HepG2 (cell line): ENCODE measurements around the gene OSBPL3. TPM values are rescaled to one million over a fixed set of nuclear protein-coding genes. Genes with fewer than 3 reads are reported as not detected.

Source experiments
- ARID3A ChIP-seq: IDR thresholded peaks from 2 replicates; pipeline ENCODE4 v1.6.1; 2012; ENCODE audit warnings: low read depth, low read length, improper control_type of control experiment
- HMG20A ChIP-seq: IDR thresholded peaks from 2 replicates; pipeline ENCODE4 v1.6.1; 2016; ENCODE audit warnings: borderline replicate concordance
- HMGXB4 ChIP-seq, 2 experiments: sonication (generic) in 1 of 2; formaldehyde crosslinking in 1 of 2; IDR thresholded peaks; 2 replicates each; pipeline versions ENCODE4 v1.4.0 to v1.6.1; 2018 to 2020; ENCODE audit warnings: missing genetic modification reagents in 2 of 2, borderline replicate concordance in 1 of 2, low read depth in 1 of 2, mild to moderate bottlenecking in 1 of 2, missing biosample characterization in 1 of 2
- HNF4G ChIP-seq, 2 experiments: sonication (generic) in 1 of 2; formaldehyde crosslinking in 1 of 2; IDR thresholded peaks; 2 replicates each; pipeline versions ENCODE4 v1.4.0 to v1.6.1; 2011 to 2020; ENCODE audit warnings: borderline replicate concordance in 2 of 2, low read depth in 2 of 2, mild to moderate bottlenecking in 2 of 2, low read length in 1 of 2, missing genetic modification reagents in 1 of 2, moderate library complexity in 1 of 2
- HOXA9 ChIP-seq: sonication (generic); formaldehyde crosslinking; IDR thresholded peaks from 2 replicates; pipeline ENCODE4 v1.8.1; 2022; ENCODE audit warnings: missing genetic modification reagents, mild to moderate bottlenecking, moderate library complexity, borderline replicate concordance
- JUND ChIP-seq: sonication (generic); formaldehyde crosslinking; IDR thresholded peaks from 2 replicates; pipeline ENCODE4 v1.8.0; 2022; ENCODE audit warnings: mild to moderate bottlenecking, missing genetic modification reagents
- KLF15 ChIP-seq: sonication (generic); formaldehyde crosslinking; IDR thresholded peaks from 2 replicates; pipeline ENCODE4 v1.8.1; 2023; ENCODE audit warnings: borderline replicate concordance, mild to moderate bottlenecking, inconsistent platforms, missing genetic modification reagents, mixed read lengths
- MAFK ChIP-seq, 2 experiments: IDR thresholded peaks in 1 of 2; conservative IDR thresholded peaks in 1 of 2; 2 replicates each; pipeline ENCODE4 v1.6.1; 2011; ENCODE audit warnings: improper control_type of control experiment in 2 of 2, low read length in 2 of 2
- NR2C2 ChIP-seq: sonication (generic); formaldehyde crosslinking; IDR thresholded peaks from 2 replicates; pipeline ENCODE4 v1.4.0; 2020; ENCODE audit warnings: missing genetic modification reagents, mild to moderate bottlenecking, moderate library complexity, borderline replicate concordance
- POGZ ChIP-seq: sonication (generic); formaldehyde crosslinking; IDR thresholded peaks from 2 replicates; pipeline ENCODE4 v1.4.0; 2020; ENCODE audit warnings: mild to moderate bottlenecking, missing genetic modification reagents
- RCOR2 ChIP-seq: IDR thresholded peaks from 2 replicates; pipeline ENCODE4 v1.6.1; 2016; ENCODE audit warnings: missing biosample characterization, missing genetic modification reagents
- TARDBP ChIP-seq: sonication (generic); formaldehyde crosslinking; IDR thresholded peaks from 2 replicates; pipeline ENCODE4 v1.8.0; 2022; ENCODE audit warnings: mild to moderate bottlenecking, missing genetic modification reagents
- TEAD3 ChIP-seq: optimal IDR thresholded peaks from 2 replicates; pipeline ENCODE3; 2016; ENCODE audit warnings: borderline replicate concordance
- ZFYVE20 ChIP-seq: sonication (generic); formaldehyde crosslinking; IDR thresholded peaks from 2 replicates; pipeline ENCODE4 v1.8.0; 2023; ENCODE audit warnings: low read depth, mild to moderate bottlenecking, moderate library complexity, missing genetic modification reagents, borderline replicate concordance
- ZNF232 ChIP-seq: sonication (generic); formaldehyde crosslinking; IDR thresholded peaks from 2 replicates; pipeline ENCODE4 v1.4.0; 2020; ENCODE audit warnings: missing genetic modification reagents, borderline replicate concordance
- ZNF562 ChIP-seq: sonication (generic); formaldehyde crosslinking; IDR thresholded peaks from 2 replicates; pipeline ENCODE4 v1.8.0; 2022; ENCODE audit warnings: missing genetic modification reagents, borderline replicate concordance
- ZSCAN25 ChIP-seq: sonication (generic); formaldehyde crosslinking; IDR thresholded peaks from 2 replicates; pipeline ENCODE4 v1.8.0; 2022; ENCODE audit warnings: mild to moderate bottlenecking, missing genetic modification reagents
- polyA plus RNA-seq, 8 experiments: library from polyadenylated mRNA; depleted of rRNA in 3 of 8; stranded (reverse) in 7 of 8; unstranded in 1 of 8; fragments of >200 nt; fragmentation: Illumina TruSeq in 4 of 8; extraction: Trizol in 4 of 8; gene quantifications; 2 replicates each; pipeline versions ENCODE4 v1.2.1 to v1.2.3, GENCODE V29; 2011 to 2016; ENCODE audit warnings: low read depth in 4 of 8, missing spikeins in 1 of 8, mixed read lengths in 1 of 8; ENCODE audit not compliant: insufficient read depth in 1 of 8
- total RNA-seq, 5 experiments: library from RNA; depleted of rRNA; stranded (reverse); fragments of >200 nt; fragmentation: Illumina TruSeq; extraction: Trizol; gene quantifications; 2 replicates each; pipeline ENCODE4 v1.2.3, GENCODE V29; 2016; ENCODE audit warnings: low read depth in 1 of 5
- TF ChIP-seq, protein P1 (sequence below): sonication (generic); formaldehyde crosslinking; IDR thresholded peaks from 2 replicates; pipeline ENCODE4 v1.4.0; 2020; ENCODE audit warnings: low read depth, missing genetic modification reagents
- TF ChIP-seq, protein P2 (sequence below): sonication (generic); formaldehyde crosslinking; IDR thresholded peaks from 2 replicates; pipeline ENCODE4 v1.4.0; 2020; ENCODE audit warnings: mild to moderate bottlenecking, low read depth, missing genetic modification reagents

Gene OSBPL3
- total and polyA plus RNA-seq, 2 of the 13 experiments (the other 11 are each of a cell fraction or from before 2014, with no cell fraction given): 8.8 to 28.9 TPM

DNA sequence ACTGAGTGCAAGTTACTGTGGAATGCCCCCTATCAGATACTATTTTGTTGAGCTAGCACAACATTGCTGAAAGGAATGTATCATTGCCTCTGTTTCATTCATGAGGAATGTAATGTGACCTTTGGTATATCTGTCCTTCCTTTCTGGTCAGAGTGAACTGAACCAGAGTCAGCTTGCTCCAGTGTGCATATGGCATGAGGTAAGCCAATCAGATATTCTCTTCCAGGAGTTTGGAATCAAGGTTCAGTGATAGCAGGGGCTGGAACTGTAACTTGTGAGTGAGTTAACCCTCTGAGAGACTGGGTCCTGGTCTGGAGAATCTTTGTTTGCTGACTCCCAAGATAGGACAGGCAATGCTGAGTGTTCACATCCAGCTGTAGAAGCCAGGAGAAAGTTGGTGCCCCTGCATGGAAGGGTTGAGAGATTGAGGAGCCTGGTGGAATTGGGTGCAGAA lies 45.3 kb upstream of the OSBPL3 start (continued):
- peak; percentile 42 to 45; a peak in 1 of 4 replicates for TF ChIP-seq HMGXB4 (CRISPR knock-in tag; IDR thresholded peaks at IDR 0.05; ENCODE audit: borderline replicate concordance in 1 of 2, low read depth in 1 of 2)
- TF ChIP-seq, protein P1, sequence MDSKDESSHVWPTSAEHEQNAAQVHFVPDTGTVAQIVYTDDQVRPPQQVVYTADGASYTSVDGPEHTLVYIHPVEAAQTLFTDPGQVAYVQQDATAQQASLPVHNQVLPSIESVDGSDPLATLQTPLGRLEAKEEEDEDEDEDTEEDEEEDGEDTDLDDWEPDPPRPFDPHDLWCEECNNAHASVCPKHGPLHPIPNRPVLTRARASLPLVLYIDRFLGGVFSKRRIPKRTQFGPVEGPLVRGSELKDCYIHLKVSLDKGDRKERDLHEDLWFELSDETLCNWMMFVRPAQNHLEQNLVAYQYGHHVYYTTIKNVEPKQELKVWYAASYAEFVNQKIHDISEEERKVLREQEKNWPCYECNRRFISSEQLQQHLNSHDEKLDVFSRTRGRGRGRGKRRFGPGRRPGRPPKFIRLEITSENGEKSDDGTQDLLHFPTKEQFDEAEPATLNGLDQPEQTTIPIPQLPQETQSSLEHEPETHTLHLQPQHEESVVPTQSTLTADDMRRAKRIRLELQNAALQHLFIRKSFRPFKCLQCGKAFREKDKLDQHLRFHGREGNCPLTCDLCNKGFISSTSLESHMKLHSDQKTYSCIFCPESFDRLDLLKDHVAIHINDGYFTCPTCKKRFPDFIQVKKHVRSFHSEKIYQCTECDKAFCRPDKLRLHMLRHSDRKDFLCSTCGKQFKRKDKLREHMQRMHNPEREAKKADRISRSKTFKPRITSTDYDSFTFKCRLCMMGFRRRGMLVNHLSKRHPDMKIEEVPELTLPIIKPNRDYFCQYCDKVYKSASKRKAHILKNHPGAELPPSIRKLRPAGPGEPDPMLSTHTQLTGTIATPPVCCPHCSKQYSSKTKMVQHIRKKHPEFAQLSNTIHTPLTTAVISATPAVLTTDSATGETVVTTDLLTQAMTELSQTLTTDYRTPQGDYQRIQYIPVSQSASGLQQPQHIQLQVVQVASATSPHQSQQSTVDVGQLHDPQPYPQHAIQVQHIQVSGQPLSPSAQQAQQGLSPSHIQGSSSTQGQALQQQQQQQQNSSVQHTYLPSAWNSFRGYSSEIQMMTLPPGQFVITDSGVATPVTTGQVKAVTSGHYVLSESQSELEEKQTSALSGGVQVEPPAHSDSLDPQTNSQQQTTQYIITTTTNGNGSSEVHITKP (CRISPR knock-in tag): peak; percentile 61; the same call in 1 of the 2 replicates
- TF ChIP-seq TARDBP: peak; percentile 34; the same call in 1 of the 2 replicates
- peak; percentile 94 for TF ChIP-seq ARID3A
- TF ChIP-seq, protein P2, sequence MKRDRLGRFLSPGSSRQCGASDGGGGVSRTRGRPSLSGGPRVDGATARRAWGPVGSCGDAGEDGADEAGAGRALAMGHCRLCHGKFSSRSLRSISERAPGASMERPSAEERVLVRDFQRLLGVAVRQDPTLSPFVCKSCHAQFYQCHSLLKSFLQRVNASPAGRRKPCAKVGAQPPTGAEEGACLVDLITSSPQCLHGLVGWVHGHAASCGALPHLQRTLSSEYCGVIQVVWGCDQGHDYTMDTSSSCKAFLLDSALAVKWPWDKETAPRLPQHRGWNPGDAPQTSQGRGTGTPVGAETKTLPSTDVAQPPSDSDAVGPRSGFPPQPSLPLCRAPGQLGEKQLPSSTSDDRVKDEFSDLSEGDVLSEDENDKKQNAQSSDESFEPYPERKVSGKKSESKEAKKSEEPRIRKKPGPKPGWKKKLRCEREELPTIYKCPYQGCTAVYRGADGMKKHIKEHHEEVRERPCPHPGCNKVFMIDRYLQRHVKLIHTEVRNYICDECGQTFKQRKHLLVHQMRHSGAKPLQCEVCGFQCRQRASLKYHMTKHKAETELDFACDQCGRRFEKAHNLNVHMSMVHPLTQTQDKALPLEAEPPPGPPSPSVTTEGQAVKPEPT (CRISPR knock-in tag): no peak
- TF ChIP-seq POGZ (CRISPR knock-in tag): peak; percentile 82
- no peak for TF ChIP-seq ZFYVE20 (CRISPR knock-in tag)
- peak; percentile 83 to 93 for TF ChIP-seq MAFK (conservative IDR thresholded peaks at IDR 0.05 in 1 of 2, IDR thresholded peaks at IDR 0.05 in 1 of 2; ENCODE audit: low read length in 2 of 2)
- TF ChIP-seq ZSCAN25: no peak
- peak; percentile 61; the same call in 1 of the 2 replicates for TF ChIP-seq HMG20A
- TF ChIP-seq ZNF232 (CRISPR knock-in tag): no peak
- TF ChIP-seq ZNF562 (CRISPR knock-in tag): no peak
- peak; percentile 81 for TF ChIP-seq HNF4G (IDR thresholded peaks at IDR 0.05; ENCODE audit: borderline replicate concordance, low read depth, low read length)
- TF ChIP-seq HNF4G (CRISPR knock-in tag; IDR thresholded peaks at IDR 0.05; ENCODE audit: borderline replicate concordance, low read depth): peak; percentile 73; the same call in 1 of the 2 replicates
- peak; percentile 22; the same call in 1 of the 2 replicates for TF ChIP-seq NR2C2 (CRISPR knock-in tag)
- peak; percentile 75 for TF ChIP-seq JUND (CRISPR knock-in tag)
- TF ChIP-seq RCOR2: peak; percentile 88
- TF ChIP-seq KLF15 (CRISPR knock-in tag): no peak
- peak; percentile 98 for TF ChIP-seq TEAD3 (CRISPR knock-in tag)
- TF ChIP-seq HOXA9 (CRISPR knock-in tag): no peak
